ENCODE data around the gene MRPS18A. TPM values are rescaled to one million over a fixed set of nuclear protein-coding genes. Genes with fewer than 3 reads are reported as not detected.
"Not testable (repeated sequence)": the region's sequence is repeated elsewhere in the genome, so short reads cannot be mapped to it uniquely, and the experiment has no call there.

Gene MRPS18A
- polyA plus RNA-seq, 1 experiment: 41.0 TPM

- Histone ChIP-seq H3K27me3 (ENCODE audit: control insufficient read depth, insufficient read depth, low read length) (no peaks in the 10 kb centered on the region), H3K4me3 (ENCODE audit: low read depth, low read length) (no peak overlapping the region), H3K27ac (ENCODE audit: low read depth, low read length) (no peak overlapping the region), H3K9me3 (ENCODE audit: control insufficient read depth, insufficient read depth, low read length) (no peaks in the 10 kb centered on the region)
- CTCF ChIA-PET: interaction anchor here (0.6 to 1.1 kb wide), 2 partner anchors 129 to 438 kb away, joined by 3 to 10 read pairs; no protein-coding TSS in a partner anchor
- DNase-seq (ENCODE audit: low read depth, low spot score): no peak
- POLR2A ChIA-PET: interaction anchor here (0.5 kb wide), 1 partner anchor 33 kb away, joined by 5 read pairs; no protein-coding TSS in a partner anchor
- no peak for TF ChIP-seq CTCF (IDR thresholded peaks at IDR 0.05; ENCODE audit: low read depth, low read length)
Measured at GRCh38 chr6:43639984-43640800, 47.4 kb downstream of the MRPS18A start.

- no peak overlapping the region for H3K27ac ChIP-seq (ENCODE audit: low read depth, low read length)
- no peak for TF ChIP-seq CTCF (IDR thresholded peaks at IDR 0.05; ENCODE audit: low read depth, low read length)
- no peaks in the 10 kb centered on the region for H3K27me3 ChIP-seq (ENCODE audit: control insufficient read depth, insufficient read depth, low read length)
- H3K9me3 ChIP-seq (ENCODE audit: control insufficient read depth, insufficient read depth, low read length): no peaks in the 10 kb centered on the region
- no peak for DNase-seq (ENCODE audit: low read depth, low spot score)
- peak overlapping the region; percentile 98 for H3K4me3 ChIP-seq (ENCODE audit: low read depth, low read length)
- POLR2A ChIA-PET: interaction anchor here (1.6 to 1.7 kb wide), 2 partner anchors 9 to 29 kb away, joined by 3 to 8 read pairs; partner anchors contain the start of gene RSPH9
- CTCF ChIA-PET: interaction anchor here (0.6 to 1.0 kb wide), 3 partner anchors 30 to 442 kb away, joined by 3 read pairs; no protein-coding TSS in a partner anchor
Measured at GRCh38 chr6:43636308-43636659, 51.3 kb downstream of the MRPS18A start.

GRCh38 chr6:43635387-43636307, 51.9 kb downstream of the MRPS18A start, which contains the start of gene MAD2L1BP:
MAD2L1BP (plus strand) TSS chr6:43635840; CDS start chr6:43635876, 36 bp downstream.
- POLR2A ChIA-PET: interaction anchor here (0.5 to 1.7 kb wide), 3 partner anchors 9 to 29 kb away, joined by 3 to 8 read pairs (median 3); partner anchors contain the start of gene RSPH9
- no peak for DNase-seq (ENCODE audit: low read depth, low spot score)
- no peaks in the 10 kb centered on the region for H3K9me3 ChIP-seq (ENCODE audit: control insufficient read depth, insufficient read depth, low read length)
- peak within 1 kb of the TSS; percentile 98 for H3K4me3 ChIP-seq (ENCODE audit: low read depth, low read length)
- CTCF ChIA-PET: interaction anchor here (0.9 to 1.0 kb wide), 2 partner anchors 31 to 443 kb away, joined by 3 read pairs; no protein-coding TSS in a partner anchor
- TF ChIP-seq CTCF (IDR thresholded peaks at IDR 0.05; ENCODE audit: low read depth, low read length): no peak
- H3K27me3 ChIP-seq (ENCODE audit: control insufficient read depth, insufficient read depth, low read length): no peaks in the 10 kb centered on the region
- peak within 1 kb of the TSS; percentile 61 for H3K27ac ChIP-seq (ENCODE audit: low read depth, low read length)

DNA sequence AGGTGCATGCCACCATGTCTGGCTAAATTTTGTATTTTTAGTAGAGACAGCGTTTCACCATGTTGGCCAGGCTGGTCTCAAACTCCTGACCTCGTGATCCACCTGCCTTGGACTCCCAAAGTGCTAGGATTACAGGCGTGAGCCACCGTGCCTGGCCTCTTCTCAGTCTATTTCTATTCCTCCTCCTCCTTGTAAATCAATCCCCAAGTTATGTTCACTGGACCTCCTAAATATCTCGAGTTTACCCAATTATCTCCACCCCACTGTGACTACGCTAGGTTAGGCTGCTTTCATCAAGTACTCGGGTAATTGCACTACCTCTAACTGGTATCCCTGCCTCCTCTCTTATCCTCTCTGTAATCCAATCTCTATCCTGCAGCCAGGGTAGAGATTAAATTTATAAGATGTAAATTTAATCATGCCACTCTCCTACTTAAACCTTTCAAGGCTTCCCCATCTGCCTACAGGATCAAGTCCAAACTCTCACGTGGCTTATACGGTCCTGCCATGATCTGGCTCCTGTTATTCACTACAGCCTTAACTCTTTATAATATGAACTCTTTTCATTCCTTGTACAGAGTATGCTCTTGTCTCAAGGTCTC, 52.8 kb downstream of the MRPS18A start:
- POLR2A ChIA-PET: interaction anchor here (0.5 to 1.7 kb wide), 3 partner anchors 8 to 30 kb away, joined by 3 to 8 read pairs (median 3); partner anchors contain the start of gene RSPH9
- CTCF ChIA-PET: no interaction called here
- Histone ChIP-seq H3K4me3 (ENCODE audit: low read depth, low read length) (no peak overlapping the region), H3K27me3 (ENCODE audit: control insufficient read depth, insufficient read depth, low read length) (no peaks in the 10 kb centered on the region), H3K9me3 (ENCODE audit: control insufficient read depth, insufficient read depth, low read length) (no peaks in the 10 kb centered on the region), H3K27ac (ENCODE audit: low read depth, low read length) (no peak overlapping the region)
- no peak for TF ChIP-seq CTCF (IDR thresholded peaks at IDR 0.05; ENCODE audit: low read depth, low read length)
- no peak for DNase-seq (ENCODE audit: low read depth, low spot score)

GRCh38 chr6:43633002-43633401, 54.6 kb downstream of the MRPS18A start:
- POLR2A ChIA-PET; DNase-seq (ENCODE audit: low read depth, low spot score); H3K4me3 ChIP-seq (ENCODE audit: low read depth, low read length); H3K27me3 ChIP-seq (ENCODE audit: control insufficient read depth, insufficient read depth, low read length); CTCF ChIA-PET; H3K27ac ChIP-seq (ENCODE audit: low read depth, low read length); H3K9me3 ChIP-seq (ENCODE audit: control insufficient read depth, insufficient read depth, low read length): not testable (repeated sequence)
